PC-9 (cell line): ENCODE data around the gene NFS1. TPM values are rescaled to one million over a fixed set of nuclear protein-coding genes. Genes with fewer than 3 reads are reported as not detected.

Source experiments
- BruUV-seq: library from RNA; stranded (reverse); fragments of 400-500 nt; replicated peaks from 2 replicates; lab custom pipeline; 2021; lab: Mats Ljungman, UMichigan
- CTCF ChIA-PET: fragments of 300-600 bp; sonication (Branson Sonifier 250); formaldehyde crosslinking; loops from one replicate; lab custom pipeline; 2022; ENCODE audit warnings: antibody characterized with exemption; lab: Charles Lee
- POLR2A ChIA-PET: fragments of 300-600 bp; sonication (Branson Sonifier 250); formaldehyde crosslinking; loops from one replicate; lab custom pipeline; 2022; ENCODE audit warnings: antibody characterized with exemption; ENCODE audit not compliant: unreplicated experiment; lab: Charles Lee
- DNase-seq, 2 experiments: peaks; one replicate each; pipeline versions ENCODE4 v3.0.0 to v3.0.0-alpha.2; 2015 to 2022; ENCODE audit warnings: mixed read lengths in 1 of 2
- H2AFZ ChIP-seq: fragments of 200-600 bp; sonication (generic); 2 replicates; pipeline ENCODE4 v1.8.1; 2017; ENCODE audit warnings: antibody characterized with exemption
- H3F3A ChIP-seq: fragments of 200-600 bp; sonication (generic); 2 replicates; pipeline ENCODE4 v1.8.1; 2017; ENCODE audit warnings: antibody characterized with exemption, mild to moderate bottlenecking, low read depth; ENCODE audit not compliant: insufficient read depth
- H3K27ac ChIP-seq: fragments of 200-600 bp; sonication (generic); 2 replicates; pipeline ENCODE4 v1.6.1; 2016; ENCODE audit warnings: mixed run types
- H3K27me3 ChIP-seq: fragments of 200-600 bp; sonication (generic); 2 replicates; pipeline ENCODE4 v1.6.1; 2016; ENCODE audit warnings: low read depth, mixed run types; ENCODE audit not compliant: insufficient read depth
- H3K36me3 ChIP-seq: fragments of 200-600 bp; sonication (generic); 2 replicates; pipeline ENCODE4 v1.6.1; 2016; ENCODE audit warnings: low read depth, mixed run types
- H3K4me1 ChIP-seq: fragments of 200-600 bp; sonication (generic); replicated peaks from 2 replicates; pipeline ENCODE4 v1.6.1; 2016; ENCODE audit warnings: mixed run types; ENCODE audit not compliant: insufficient read depth
- H3K4me2 ChIP-seq: fragments of 200-600 bp; sonication (generic); 2 replicates; pipeline ENCODE4 v1.6.1; 2017; ENCODE audit warnings: mixed run types
- H3K4me3 ChIP-seq: fragments of 200-600 bp; sonication (generic); 2 replicates; pipeline ENCODE4 v1.6.1; 2016; ENCODE audit warnings: mixed run types
- H3K79me2 ChIP-seq: fragments of 200-600 bp; sonication (generic); 2 replicates; pipeline ENCODE4 v1.6.1; 2017; ENCODE audit warnings: low read depth, mixed run types
- H3K9me2 ChIP-seq: fragments of 200-600 bp; sonication (generic); 2 replicates; pipeline ENCODE4 v1.8.1; 2017; ENCODE audit warnings: mild to moderate bottlenecking; ENCODE audit not compliant: insufficient read depth
- H3K9me3 ChIP-seq: fragments of 200-600 bp; sonication (generic); 2 replicates; pipeline ENCODE4 v1.8.1; 2016; ENCODE audit warnings: low read depth; ENCODE audit not compliant: insufficient read depth
- H4K20me1 ChIP-seq: fragments of 200-600 bp; sonication (generic); 2 replicates; pipeline ENCODE4 v1.8.1; 2017; ENCODE audit not compliant: insufficient read depth
- CTCF ChIP-seq: fragments of 200-600 bp; sonication (generic); conservative IDR thresholded peaks from 2 replicates; pipeline ENCODE4 v1.6.1; 2017; ENCODE audit warnings: mixed run types, antibody characterized with exemption, mild to moderate bottlenecking, moderate library complexity
- EZH2 ChIP-seq: fragments of 200-600 bp; sonication (generic); IDR thresholded peaks from 2 replicates; pipeline ENCODE4 v1.8.0; 2017; ENCODE audit warnings: antibody characterized with exemption, low read depth
- intact Hi-C: fragments of 100-400 bp; cut with micrococcal nuclease; formaldehyde crosslinking; loops from one replicate; pipeline ENCODE4 v1.10.0; 2022; ENCODE audit not compliant: unreplicated experiment
- total RNA-seq: library from RNA; stranded (reverse); gene quantifications from 2 replicates; pipeline ENCODE4 v1.2.3, GENCODE V29; 2021

NFS1 gene
- total RNA-seq, 1 experiment from 2014 or later = 65.0 TPM

- Histone ChIP-seq H3K9me3 (no peaks in the 10 kb centered on the region), H3K79me2 (peaks cover 8% of the 10 kb centered on the region; the same call in 1 of the 2 replicates), H3K27ac (no peak overlapping the region), H3K4me2 (no peak overlapping the region), H2AFZ (no peak overlapping the region), H3F3A (peaks cover 10% of the 10 kb centered on the region), H3K27me3 (no peaks in the 10 kb centered on the region), H4K20me1 (peaks cover 9% of the 10 kb centered on the region; the same call in 1 of the 2 replicates), H3K9me2 (no peaks in the 10 kb centered on the region), H3K36me3 (peaks cover 14% of the 10 kb centered on the region; the same call in 1 of the 2 replicates), H3K4me1 (no peaks in the 10 kb centered on the region), H3K4me3 (no peak overlapping the region)
- no peak for DNase-seq
- ChIA-PET POLR2A (interaction anchor here (0.7 kb wide), 1 partner anchor 36 kb away, joined by 5 read pairs; no protein-coding TSS in a partner anchor), CTCF (no interaction called here)
- TF ChIP-seq CTCF (no peak), EZH2 (no peak)
- BruUV-seq = no TSS peak
- intact Hi-C loops = no loop called here
Observed at GRCh38 chr20:35630636-35631035, 68.5 kb downstream of the NFS1 start.

- intact Hi-C loops = no loop called here
- no peak for DNase-seq
- BruUV-seq = no TSS peak
- Histone ChIP-seq H3K9me3 (no peaks in the 10 kb centered on the region), H3K79me2 (no peaks in the 10 kb centered on the region), H3K4me2 (no peak overlapping the region), H3K4me3 (no peak overlapping the region), H3K27me3 (no peaks in the 10 kb centered on the region), H3K36me3 (peaks cover 18% of the 10 kb centered on the region; the same call in 1 of the 2 replicates), H3F3A (peaks cover 21% of the 10 kb centered on the region), H2AFZ (no peak overlapping the region), H3K27ac (no peak overlapping the region), H3K4me1 (no peaks in the 10 kb centered on the region), H4K20me1 (peaks cover 9% of the 10 kb centered on the region; the same call in 1 of the 2 replicates), H3K9me2 (no peaks in the 10 kb centered on the region)
- TF ChIP-seq EZH2 = no peak
- TF ChIP-seq CTCF = no peak
- ChIA-PET CTCF (no interaction called here), POLR2A (interaction anchor here (0.5 kb wide), 1 partner anchor 13 kb away, joined by 16 read pairs; no protein-coding TSS in a partner anchor)
Observed at GRCh38 chr20:35629427-35630145, 69.6 kb downstream of the NFS1 start.

DNA sequence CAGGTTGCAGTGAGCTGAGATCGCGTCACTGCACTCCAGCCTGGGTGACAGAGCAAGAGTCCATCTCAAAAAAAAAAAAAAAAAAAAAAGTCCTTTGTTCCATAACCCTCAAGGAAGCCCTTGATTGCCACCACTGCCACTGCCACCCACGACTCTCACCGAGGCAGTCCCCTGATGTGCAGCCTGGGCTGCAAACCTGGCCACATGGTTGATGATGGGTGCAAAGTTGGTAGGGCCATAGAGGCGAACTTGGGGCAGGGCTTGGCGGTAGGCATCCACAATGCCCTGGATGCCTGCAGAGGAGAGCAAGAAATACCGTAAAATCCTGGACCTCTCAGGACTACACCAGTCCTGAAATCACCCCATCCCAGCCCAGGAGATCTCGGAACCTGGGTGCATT, 72.0 kb downstream of the NFS1 start:
- Histone ChIP-seq H3K4me1 (no peaks in the 10 kb centered on the region), H3K79me2 (no peaks in the 10 kb centered on the region), H3K36me3 (peaks cover 18% of the 10 kb centered on the region; the same call in 1 of the 2 replicates), H3K4me3 (no peak overlapping the region), H3K4me2 (no peak overlapping the region), H3K9me2 (no peaks in the 10 kb centered on the region), H3K27ac (no peak overlapping the region), H3K27me3 (no peaks in the 10 kb centered on the region), H2AFZ (no peak overlapping the region), H4K20me1 (peaks cover 9% of the 10 kb centered on the region; the same call in 1 of the 2 replicates), H3K9me3 (no peaks in the 10 kb centered on the region), H3F3A (peaks cover 23% of the 10 kb centered on the region; the same call in 1 of the 2 replicates)
- no TSS peak for BruUV-seq
- POLR2A ChIA-PET = no interaction called here
- CTCF ChIA-PET = no interaction called here
- no peak for DNase-seq
- intact Hi-C loops = no loop called here
- no peak for TF ChIP-seq EZH2
- TF ChIP-seq CTCF = no peak
